ENCODE results near the gene GAS5.
A peak's percentile ranks its signal among the peaks of the same experiment; 100 is the strongest.
"Not testable (repeated sequence)": the region's sequence is repeated elsewhere in the genome, so short reads cannot be mapped to it uniquely, and the experiment has no call there.

The GAS5 gene

DNA sequence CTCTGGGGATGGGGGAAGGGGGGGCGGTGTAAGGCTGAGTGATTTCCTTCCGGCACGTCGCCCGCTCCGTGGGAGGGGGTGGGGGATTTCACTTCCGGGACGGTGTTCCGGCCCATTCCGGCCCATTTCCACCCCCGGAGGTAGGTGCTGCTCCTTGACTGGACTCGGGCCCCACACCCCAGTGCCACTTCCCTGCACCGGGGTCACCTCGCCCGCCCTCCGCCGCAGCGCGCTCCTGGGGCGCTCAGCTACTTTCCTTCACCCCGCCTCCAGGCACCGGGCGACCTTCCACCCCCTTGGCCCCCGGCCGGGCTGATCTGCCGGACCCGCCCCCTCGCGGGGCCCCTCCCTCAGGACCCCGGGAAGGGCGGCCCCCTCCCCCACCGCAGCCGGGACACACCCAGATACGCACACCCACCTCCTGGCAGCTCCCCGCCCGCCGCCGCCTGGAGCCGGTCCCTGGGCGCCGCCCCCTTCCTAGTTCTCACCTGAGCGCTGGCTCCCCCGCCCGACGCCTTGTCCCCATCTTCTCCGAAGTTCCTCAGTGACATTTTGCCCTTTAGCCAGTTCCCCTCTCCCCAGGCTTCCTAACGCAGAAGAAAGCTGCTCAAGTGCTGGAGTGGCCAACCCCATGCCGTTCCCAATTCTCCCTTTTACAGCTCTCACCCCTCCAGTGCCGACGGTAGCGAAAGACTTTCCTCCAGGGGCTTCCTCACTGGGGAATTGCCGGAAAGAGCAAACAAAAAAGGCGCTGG, 654 bp upstream of the GAS5 start, which contains the start of gene ZBTB37:
TSS of gene ZBTB37 (plus strand) at position 115 of the 755 bp plus-strand sequence. CDS start 1,846 bp downstream, outside the sequence.
- DNase-seq = peak; percentile 84 to 95 (median 89)

DNA sequence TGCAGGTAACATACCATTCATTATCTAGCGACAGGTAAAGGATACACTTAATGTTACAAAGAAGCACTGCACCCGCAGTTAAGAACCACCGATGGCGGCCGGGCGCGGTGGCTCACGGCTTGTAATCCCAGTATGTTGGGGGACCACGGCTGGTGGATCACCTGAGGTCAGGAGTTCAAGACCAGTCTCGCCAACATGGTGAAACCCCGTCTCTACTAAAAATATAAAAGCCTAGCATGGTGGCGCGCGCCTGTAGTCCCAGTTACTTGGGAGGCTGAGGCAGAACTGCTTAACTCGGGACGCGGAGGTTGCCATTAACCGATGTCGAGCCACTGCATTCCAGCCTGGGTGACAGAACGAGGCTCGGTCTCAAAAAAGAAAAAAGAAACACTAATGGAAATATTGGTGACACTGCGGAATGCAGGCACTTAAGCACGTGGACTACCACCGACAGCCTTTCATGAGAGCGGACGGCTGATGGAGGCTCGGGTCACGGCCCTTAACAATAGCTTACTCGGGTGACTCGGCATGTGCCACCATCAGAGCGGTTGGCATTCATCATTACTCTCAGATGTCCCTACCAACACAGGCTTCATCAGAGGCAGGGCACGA, 542 bp downstream of the GAS5 start:
- peak in 3 of 5 donors; percentile 8 to 17 (median 12) for DNase-seq

DNA sequence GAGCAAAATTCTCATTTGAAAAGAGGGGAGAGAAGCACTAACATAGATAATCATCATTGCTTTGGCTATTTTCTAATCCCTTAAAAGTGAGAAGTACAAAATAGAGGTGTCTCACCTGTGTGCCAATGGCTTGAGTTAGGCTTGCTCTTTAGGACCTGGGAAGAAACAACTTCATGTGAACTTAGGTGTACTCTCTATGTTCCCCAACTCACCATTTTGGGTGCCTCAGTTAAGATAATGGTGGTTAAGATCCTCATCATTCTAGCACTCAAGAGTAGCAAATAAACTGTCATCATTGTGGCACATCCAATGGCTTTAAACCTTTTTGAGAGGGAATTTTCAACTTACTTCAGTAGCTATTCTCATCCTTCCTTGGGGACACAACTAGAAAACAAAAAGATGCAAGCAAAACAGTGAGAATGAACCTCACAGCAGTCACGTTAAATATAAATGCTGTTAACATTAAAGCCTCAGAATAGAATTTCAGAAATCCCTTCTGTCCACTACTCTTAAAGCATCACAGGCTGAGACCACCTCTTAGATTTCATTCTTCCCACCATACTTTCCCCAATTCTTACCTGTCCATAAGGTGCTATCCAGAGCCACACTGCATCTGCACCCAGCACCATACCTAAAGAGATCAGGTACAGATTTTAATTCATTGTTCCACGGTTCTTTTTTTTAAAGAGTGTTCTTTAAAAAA, 1.2 kb downstream of the GAS5 start:
- DNase-seq = no peak

DNA sequence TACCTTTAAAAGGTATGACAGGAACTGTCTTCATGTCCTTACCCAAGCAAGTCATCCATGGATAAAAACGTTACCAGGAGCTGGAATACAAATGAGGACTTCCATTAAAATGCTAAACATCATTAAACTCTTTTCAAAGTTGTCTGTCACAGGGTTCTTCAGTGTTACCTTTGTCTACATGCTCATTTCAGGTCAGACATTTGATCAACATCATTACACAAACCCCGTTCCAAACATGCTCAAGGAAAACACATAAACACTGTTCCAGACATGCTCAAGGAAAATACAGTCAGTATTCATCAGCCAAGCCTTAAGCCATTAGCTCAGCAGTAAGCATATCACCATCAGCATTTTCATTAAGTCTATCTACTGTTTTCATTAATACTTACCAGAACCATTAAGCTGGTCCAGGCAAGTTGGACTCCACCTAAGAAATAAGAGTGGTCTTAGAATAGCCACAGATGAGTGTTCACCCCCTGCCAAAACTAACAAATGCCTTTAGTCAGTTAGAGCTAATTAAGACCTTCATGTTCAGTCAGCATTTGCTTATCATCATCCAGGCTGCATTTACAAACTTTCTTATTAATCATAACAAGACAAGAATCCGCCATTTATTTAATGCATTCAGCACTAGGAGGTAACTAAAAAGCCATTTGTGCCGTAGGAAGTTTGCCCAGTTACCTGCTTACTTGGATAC, 2.2 kb downstream of the GAS5 start:
- DNase-seq = no peak

- DNase-seq = peak in 1 of 5 donors; percentile 18
These were observed 3.5 kb downstream of the GAS5 start for GRCh38 chr1:173864179-173864867.

DNA sequence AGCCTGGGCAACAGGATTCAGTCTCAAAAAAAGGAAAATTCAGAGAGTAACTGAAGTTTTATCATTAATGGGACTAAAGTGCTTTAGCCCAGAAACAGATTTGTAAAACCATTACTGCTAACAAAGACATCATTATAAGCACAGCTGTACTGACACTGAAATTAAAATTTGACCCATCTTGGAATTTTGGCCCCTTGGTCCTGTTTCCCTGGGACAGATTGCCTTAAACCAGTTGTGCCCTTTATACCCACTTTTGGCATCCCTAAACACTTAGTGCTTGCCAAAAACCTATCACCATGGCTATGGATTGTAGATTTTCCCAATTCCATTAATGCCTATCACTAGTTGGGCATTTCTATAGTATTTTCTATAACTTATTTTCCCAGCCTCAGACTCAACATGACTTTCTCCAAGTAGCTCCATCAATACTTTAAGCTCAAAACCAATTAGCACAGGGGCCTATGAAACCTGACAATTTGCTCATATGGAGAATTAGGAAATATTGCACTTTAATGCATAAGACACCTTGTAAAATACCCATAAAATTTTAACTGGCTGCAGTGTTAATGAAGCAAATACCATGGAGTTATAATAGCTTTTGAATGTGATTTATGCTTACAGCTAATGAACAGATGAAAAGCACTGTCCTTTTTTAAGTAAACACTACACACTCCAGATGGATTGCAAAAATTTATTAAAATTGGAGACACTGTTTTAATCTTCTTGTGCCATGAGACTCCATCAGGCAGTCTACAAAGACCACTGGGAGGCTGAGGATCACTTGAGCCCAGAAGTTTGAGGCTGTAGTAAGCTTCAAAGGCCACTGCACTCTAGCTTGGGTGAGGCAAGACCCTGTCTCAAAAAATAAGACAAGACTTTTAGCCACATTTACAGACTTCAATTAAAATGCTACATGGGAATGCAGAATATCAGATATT, 4.3 kb downstream of the GAS5 start:
- no peak for DNase-seq

- no peak for DNase-seq
These were observed 5.0 kb downstream of the GAS5 start for GRCh38 chr1:173862769-173863223.

GRCh38 chr1:173862146-173862768, 5.5 kb downstream of the GAS5 start:
- DNase-seq = not testable (repeated sequence)

- no peak for DNase-seq
These were observed 6.1 kb downstream of the GAS5 start for GRCh38 chr1:173861731-173862145.

GRCh38 chr1:173860065-173860464, 7.7 kb downstream of the GAS5 start:
- DNase-seq = no peak

GRCh38 chr1:173859547-173859946, 8.2 kb downstream of the GAS5 start:
- not testable (repeated sequence) for DNase-seq

- DNase-seq = no peak
These were observed 10.3 kb downstream of the GAS5 start for GRCh38 chr1:173857363-173857917.

- no peak for DNase-seq
These were observed 10.9 kb downstream of the GAS5 start for GRCh38 chr1:173856903-173857302.

- DNase-seq = no peak
These were observed 11.8 kb downstream of the GAS5 start for GRCh38 chr1:173856014-173856413.

- no peak for DNase-seq
These were observed 14.7 kb downstream of the GAS5 start for GRCh38 chr1:173853074-173853473.

DNA sequence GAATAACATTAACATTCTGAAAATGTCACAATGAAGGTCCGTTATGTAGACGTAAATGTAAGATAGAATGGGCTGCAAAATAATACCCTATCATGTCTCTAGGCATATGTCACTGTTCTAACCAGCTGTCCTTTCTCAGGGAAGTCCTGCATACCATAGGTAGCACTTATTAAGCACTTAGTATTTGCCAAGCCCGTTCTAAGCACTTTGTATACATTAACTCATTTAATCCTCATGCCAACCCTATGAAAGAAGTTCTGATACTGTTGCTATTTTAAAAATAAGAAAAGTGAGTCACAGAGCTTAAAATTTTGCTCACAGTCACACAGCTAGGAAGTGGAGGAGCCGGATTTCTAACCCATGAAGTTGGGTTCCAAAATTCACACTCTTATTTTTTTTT, 15.7 kb downstream of the GAS5 start:
- no peak for DNase-seq

- DNase-seq = no peak
These were observed 35.0 kb downstream of the GAS5 start for GRCh38 chr1:173832748-173833147.

DNA sequence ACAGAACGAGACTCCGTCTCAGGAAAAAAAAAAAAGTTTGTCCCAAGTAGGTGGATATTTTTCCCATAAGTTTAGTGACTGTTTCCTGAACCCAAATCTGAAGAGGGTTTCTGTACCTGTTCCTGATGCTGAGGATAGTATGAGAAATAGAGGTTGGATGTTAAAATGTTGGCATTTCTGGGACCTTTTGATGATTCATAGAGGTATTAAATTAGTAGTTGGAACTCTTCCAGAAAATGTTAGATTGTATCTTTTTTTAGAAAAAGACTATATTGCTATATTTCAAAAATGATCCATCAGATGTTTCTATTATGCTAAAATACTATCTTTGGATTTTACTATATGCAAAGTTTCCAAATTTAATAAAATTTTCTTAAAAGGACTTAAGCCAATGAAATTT, 40.2 kb downstream of the GAS5 start:
- DNase-seq = no peak

DNA sequence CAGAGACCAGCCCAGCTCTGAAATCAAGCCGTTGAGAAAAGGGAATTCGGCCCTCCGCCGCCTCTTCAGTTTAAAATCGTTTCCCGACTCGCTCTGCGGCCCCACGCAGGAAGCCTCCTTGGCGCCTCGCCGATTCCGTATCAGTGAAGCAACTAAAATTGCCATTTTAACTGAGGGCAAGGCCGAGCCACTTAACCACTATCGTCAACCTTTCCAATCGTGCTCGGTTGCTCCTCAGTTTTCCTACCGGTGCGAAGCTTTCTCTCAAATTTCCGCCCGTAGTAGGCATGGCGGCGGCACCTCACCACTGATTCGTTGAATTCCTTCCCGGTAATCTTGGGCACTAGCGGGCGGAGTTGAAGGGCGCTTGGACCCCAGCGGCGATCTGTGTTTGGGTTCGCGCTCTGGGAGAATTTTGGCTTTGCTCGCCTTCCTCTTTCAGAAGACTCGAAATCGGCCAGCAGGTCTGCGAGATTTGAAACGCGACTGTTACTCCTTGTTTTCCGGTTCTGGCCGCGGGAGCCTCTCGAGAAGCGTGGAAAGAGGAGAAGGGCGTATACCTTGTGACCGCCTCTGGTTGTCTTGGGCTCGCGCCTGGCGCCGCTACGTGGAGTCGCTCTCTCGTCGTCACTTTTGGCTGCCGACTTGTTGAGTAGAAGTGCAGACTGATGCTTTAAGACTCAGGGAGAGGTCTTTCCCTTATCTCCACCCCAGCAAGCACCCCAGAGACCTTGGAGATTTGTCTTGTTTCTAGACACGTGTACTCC, 43.3 kb downstream of the GAS5 start, which contains the start of the genes CENPL and DARS2:
TSS of gene CENPL (minus strand) at position 569 of the 767 bp plus-strand sequence. CDS start 13,584 bp downstream, outside the sequence.
TSS of gene DARS2 (plus strand) at position 359 of the 767 bp plus-strand sequence. CDS start 557 bp downstream, outside the sequence.
- peak; percentile 76 to 97 (median 85) for DNase-seq
